Stimulated activated CD4-positive, alpha-beta T cell treated with anti-CD3 and anti-CD28 coated beads, Interleukin-1b, Interleukin-23, amount 100 ng/mL, for 4 hours (primary cell): ENCODE measurements around the gene CACNA2D1.

ENCODE experiments used
- DNase-seq, 2 donors: peaks; one replicate each; pipeline ENCODE4 v3.0.0-alpha.2; 2020; ENCODE audit warnings: low read depth in 2 of 2

CACNA2D1 gene

GRCh38 chr7:82343716-82344115, 99.9 kb downstream of the CACNA2D1 start:
- DNase-seq, result no peak

- DNase-seq, result no peak
These were observed 103.6 kb downstream of the CACNA2D1 start for GRCh38 chr7:82339958-82340357.

- DNase-seq, result no peak
These were observed 107.7 kb downstream of the CACNA2D1 start for GRCh38 chr7:82335927-82336326.

- DNase-seq, result no peak
These were observed 108.6 kb downstream of the CACNA2D1 start for GRCh38 chr7:82335001-82335400.

GRCh38 chr7:82331234-82331633, 112.3 kb downstream of the CACNA2D1 start:
- DNase-seq, result no peak

- no peak for DNase-seq
These were observed 112.8 kb downstream of the CACNA2D1 start for GRCh38 chr7:82330706-82331215.

- no peak for DNase-seq
These were observed 115.7 kb downstream of the CACNA2D1 start for GRCh38 chr7:82327898-82328297.

GRCh38 chr7:82325416-82325815, 118.2 kb downstream of the CACNA2D1 start:
- DNase-seq, result no peak

- no peak for DNase-seq
These were observed 119.8 kb downstream of the CACNA2D1 start for GRCh38 chr7:82323806-82324205.

- no peak for DNase-seq
These were observed 123.9 kb downstream of the CACNA2D1 start for GRCh38 chr7:82319674-82320118.

GRCh38 chr7:82318786-82319185, 124.8 kb downstream of the CACNA2D1 start:
- no peak for DNase-seq

GRCh38 chr7:82317760-82318159, 125.8 kb downstream of the CACNA2D1 start:
- no peak for DNase-seq

- DNase-seq, result no peak
These were observed 126.3 kb downstream of the CACNA2D1 start for GRCh38 chr7:82317257-82317721.

GRCh38 chr7:82313269-82313668, 130.3 kb downstream of the CACNA2D1 start:
- no peak for DNase-seq

GRCh38 chr7:82312646-82313045, 130.9 kb downstream of the CACNA2D1 start:
- no peak for DNase-seq

- no peak for DNase-seq
These were observed 138.1 kb downstream of the CACNA2D1 start for GRCh38 chr7:82305347-82306005.

- no peak for DNase-seq
These were observed 148.7 kb downstream of the CACNA2D1 start for GRCh38 chr7:82294865-82295264.

- no peak for DNase-seq
These were observed 149.2 kb downstream of the CACNA2D1 start for GRCh38 chr7:82294382-82294784.

GRCh38 chr7:82293467-82293866, 150.1 kb downstream of the CACNA2D1 start:
- no peak for DNase-seq

GRCh38 chr7:82291931-82292330, 151.6 kb downstream of the CACNA2D1 start:
- DNase-seq, result no peak

- DNase-seq, result no peak
These were observed 153.7 kb downstream of the CACNA2D1 start for GRCh38 chr7:82289889-82290288.

- DNase-seq, result no peak
These were observed 154.4 kb downstream of the CACNA2D1 start for GRCh38 chr7:82289152-82289535.

- DNase-seq, result no peak
These were observed 156.8 kb downstream of the CACNA2D1 start for GRCh38 chr7:82286798-82287140.
